Panc1 (cell line): Measurements from ENCODE around the gene ADARB2. TPM values are rescaled to one million over a fixed set of nuclear protein-coding genes. Genes with fewer than 3 reads are reported as not detected.

Source experiments
- ATAC-seq: fragments of 200-7000 bp; cut with Tn5 transposase; 2 replicates; pipeline ENCODE4 v1.9.1; 2020; ENCODE audit warnings: mild to moderate bottlenecking, moderate library complexity
- BruUV-seq: library from RNA; stranded (reverse); fragments of 400-500 nt; replicated peaks from 2 replicates; lab custom pipeline; 2021; lab: Mats Ljungman, UMichigan
- CTCF ChIA-PET: fragments of 300-600 bp; sonication (Branson Sonifier 250); formaldehyde crosslinking; loops from one replicate; lab custom pipeline; 2022; ENCODE audit warnings: antibody characterized with exemption; lab: Charles Lee
- POLR2A ChIA-PET: fragments of 300-600 bp; sonication (Branson Sonifier 250); formaldehyde crosslinking; loops from one replicate; lab custom pipeline; 2022; ENCODE audit warnings: antibody characterized with exemption; lab: Charles Lee
- DNase-seq: peaks from one replicate; pipeline ENCODE4 v3.0.0-alpha.2; 2010; ENCODE audit warnings: low read depth, low spot score
- H3K27ac ChIP-seq: 2 replicates; pipeline ENCODE4 v1.5.1; 2011; ENCODE audit warnings: mild to moderate bottlenecking, low read length, inconsistent platforms
- H3K27me3 ChIP-seq: fragments of 200-500 bp; sonication (Bioruptor generic); 2 replicates; pipeline ENCODE4 v1.6.0; 2014; ENCODE audit warnings: low read length, inconsistent platforms; ENCODE audit not compliant: control insufficient read depth, insufficient read depth
- H3K36me3 ChIP-seq: fragments of 200-500 bp; sonication (Bioruptor generic); 2 replicates; pipeline ENCODE4 v1.5.1; 2014; ENCODE audit warnings: inconsistent platforms, mild to moderate bottlenecking, low read length, moderate library complexity; ENCODE audit not compliant: control insufficient read depth, insufficient read depth
- H3K4me1 ChIP-seq: 2 replicates; pipeline ENCODE4 v1.5.1; 2011; ENCODE audit warnings: inconsistent platforms, mild to moderate bottlenecking, low read length, moderate library complexity; ENCODE audit not compliant: control insufficient read depth, insufficient read depth
- H3K4me3 ChIP-seq, 2 experiments: 2 replicates each; pipeline ENCODE4 v1.5.1; 2011 to 2012; ENCODE audit warnings: low read depth in 2 of 2, low read length in 2 of 2, mild to moderate bottlenecking in 2 of 2, inconsistent platforms in 1 of 2, moderate library complexity in 1 of 2
- H3K9me3 ChIP-seq: fragments of 200-500 bp; sonication (Bioruptor generic); 2 replicates; pipeline ENCODE4 v1.5.1; 2014; ENCODE audit warnings: low read depth, mild to moderate bottlenecking, inconsistent platforms, low read length, moderate library complexity; ENCODE audit not compliant: control insufficient read depth, insufficient read depth
- CTCF ChIP-seq: fragments of 450-650 bp; IDR thresholded peaks from 2 replicates; pipeline ENCODE4 v1.5.1; 2017; ENCODE audit warnings: mild to moderate bottlenecking
- POLR2AphosphoS5 ChIP-seq: IDR thresholded peaks from 2 replicates; pipeline ENCODE4 v1.6.1; 2012; ENCODE audit warnings: mild to moderate bottlenecking, low read depth, low read length, moderate library complexity
- SIN3A ChIP-seq: IDR thresholded peaks from 2 replicates; pipeline ENCODE4 v1.6.1; 2012; ENCODE audit warnings: low read depth, mild to moderate bottlenecking, low read length, moderate library complexity, borderline replicate concordance; ENCODE audit not compliant: insufficient read depth
- TCF7L2 ChIP-seq: IDR thresholded peaks from 2 replicates; pipeline ENCODE4 v1.6.1; 2011; ENCODE audit warnings: mild to moderate bottlenecking, low read depth, low read length, inconsistent platforms
- in situ Hi-C: cut with HindIII; loops from 2 replicates; pipeline ENCODE4 v1.10.0; 2016; ENCODE audit warnings: low sequenced_read_pairs, low pct_unique_long_range_greater_than_20kb
- intact Hi-C: fragments of 100-400 bp; cut with micrococcal nuclease; formaldehyde crosslinking; loops from one replicate; pipeline ENCODE4 v1.10.0; 2022; ENCODE audit not compliant: unreplicated experiment
- total RNA-seq: library from RNA; stranded (reverse); gene quantifications from one replicate; pipeline ENCODE4 v1.2.1, GENCODE V29; 2021; ENCODE audit not compliant: unreplicated experiment
- TF ChIP-seq, protein P1 (sequence below), 2 experiments: IDR thresholded peaks; 2 replicates each; pipeline ENCODE4 v1.6.1; 2011 to 2012; ENCODE audit warnings: low read depth in 2 of 2, control low read depth in 1 of 2, low read length in 1 of 2, mild to moderate bottlenecking in 1 of 2, moderate library complexity in 1 of 2; ENCODE audit not compliant: insufficient read depth in 1 of 2

Gene ADARB2
- total RNA-seq, 1 experiment from 2014 or later, result 0.31 TPM

- DNase-seq (no peak), ATAC-seq (no peak)
- Histone ChIP-seq H3K4me1 (no peaks in the 10 kb centered on the region), H3K27ac (no peak overlapping the region), H3K4me3 (no peak overlapping the region), H3K36me3 (no peaks in the 10 kb centered on the region), H3K27me3 (no peaks in the 10 kb centered on the region; the same call in 1 of the 2 replicates), H3K9me3 (no peaks in the 10 kb centered on the region)
- no peak for TF ChIP-seq SIN3A
- no peak for TF ChIP-seq TCF7L2
- no peak for TF ChIP-seq POLR2AphosphoS5
- TF ChIP-seq CTCF, result no peak
- ChIA-PET CTCF (no interaction called here), POLR2A (no interaction called here)
- no TSS peak for BruUV-seq
- intact Hi-C loops, result no loop called here
- in situ Hi-C loops, result no loop called here
Observed at GRCh38 chr10:1726861-1727260, 10.5 kb downstream of the ADARB2 start.

- no TSS peak for BruUV-seq
- H3K4me3 ChIP-seq, result no peak overlapping the region
- POLR2A ChIA-PET, result no interaction called here
- no peak for ATAC-seq
- no peaks in the 10 kb centered on the region; the same call in 1 of the 2 replicates for H3K27me3 ChIP-seq
- in situ Hi-C loops (no loop called here), intact Hi-C loops (loop anchor here (1.0 kb wide), 1 partner anchor 32 kb away; no protein-coding TSS in a partner anchor)
- DNase-seq, result no peak
- no peak overlapping the region for H3K27ac ChIP-seq
- CTCF ChIA-PET, result no interaction called here
- H3K36me3 ChIP-seq, result no peaks in the 10 kb centered on the region
- TF ChIP-seq TCF7L2, result no peak
- TF ChIP-seq CTCF, result no peak
- no peak for TF ChIP-seq SIN3A
- TF ChIP-seq POLR2AphosphoS5, result no peak
- TF ChIP-seq, protein P1, sequence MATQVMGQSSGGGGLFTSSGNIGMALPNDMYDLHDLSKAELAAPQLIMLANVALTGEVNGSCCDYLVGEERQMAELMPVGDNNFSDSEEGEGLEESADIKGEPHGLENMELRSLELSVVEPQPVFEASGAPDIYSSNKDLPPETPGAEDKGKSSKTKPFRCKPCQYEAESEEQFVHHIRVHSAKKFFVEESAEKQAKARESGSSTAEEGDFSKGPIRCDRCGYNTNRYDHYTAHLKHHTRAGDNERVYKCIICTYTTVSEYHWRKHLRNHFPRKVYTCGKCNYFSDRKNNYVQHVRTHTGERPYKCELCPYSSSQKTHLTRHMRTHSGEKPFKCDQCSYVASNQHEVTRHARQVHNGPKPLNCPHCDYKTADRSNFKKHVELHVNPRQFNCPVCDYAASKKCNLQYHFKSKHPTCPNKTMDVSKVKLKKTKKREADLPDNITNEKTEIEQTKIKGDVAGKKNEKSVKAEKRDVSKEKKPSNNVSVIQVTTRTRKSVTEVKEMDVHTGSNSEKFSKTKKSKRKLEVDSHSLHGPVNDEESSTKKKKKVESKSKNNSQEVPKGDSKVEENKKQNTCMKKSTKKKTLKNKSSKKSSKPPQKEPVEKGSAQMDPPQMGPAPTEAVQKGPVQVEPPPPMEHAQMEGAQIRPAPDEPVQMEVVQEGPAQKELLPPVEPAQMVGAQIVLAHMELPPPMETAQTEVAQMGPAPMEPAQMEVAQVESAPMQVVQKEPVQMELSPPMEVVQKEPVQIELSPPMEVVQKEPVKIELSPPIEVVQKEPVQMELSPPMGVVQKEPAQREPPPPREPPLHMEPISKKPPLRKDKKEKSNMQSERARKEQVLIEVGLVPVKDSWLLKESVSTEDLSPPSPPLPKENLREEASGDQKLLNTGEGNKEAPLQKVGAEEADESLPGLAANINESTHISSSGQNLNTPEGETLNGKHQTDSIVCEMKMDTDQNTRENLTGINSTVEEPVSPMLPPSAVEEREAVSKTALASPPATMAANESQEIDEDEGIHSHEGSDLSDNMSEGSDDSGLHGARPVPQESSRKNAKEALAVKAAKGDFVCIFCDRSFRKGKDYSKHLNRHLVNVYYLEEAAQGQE (IDR thresholded peaks at IDR 0.05; ENCODE audit: insufficient read depth in 1 of 2, low read depth in 2 of 2, low read length in 1 of 2), result no peak
- H3K4me1 ChIP-seq, result no peaks in the 10 kb centered on the region
- no peaks in the 10 kb centered on the region for H3K9me3 ChIP-seq
Observed at GRCh38 chr10:1724921-1725488, 12.3 kb downstream of the ADARB2 start.
